GM18867 (cell line): ENCODE measurements around the gene FOXB1.

Source experiments
- ATAC-seq: cut with Tn5 transposase; IDR thresholded peaks from one replicate; pipeline ENCODE4 v1.9.1; 2021; ENCODE audit warnings: mild to moderate bottlenecking, moderate library complexity; ENCODE audit not compliant: unreplicated experiment

Gene FOXB1

DNA sequence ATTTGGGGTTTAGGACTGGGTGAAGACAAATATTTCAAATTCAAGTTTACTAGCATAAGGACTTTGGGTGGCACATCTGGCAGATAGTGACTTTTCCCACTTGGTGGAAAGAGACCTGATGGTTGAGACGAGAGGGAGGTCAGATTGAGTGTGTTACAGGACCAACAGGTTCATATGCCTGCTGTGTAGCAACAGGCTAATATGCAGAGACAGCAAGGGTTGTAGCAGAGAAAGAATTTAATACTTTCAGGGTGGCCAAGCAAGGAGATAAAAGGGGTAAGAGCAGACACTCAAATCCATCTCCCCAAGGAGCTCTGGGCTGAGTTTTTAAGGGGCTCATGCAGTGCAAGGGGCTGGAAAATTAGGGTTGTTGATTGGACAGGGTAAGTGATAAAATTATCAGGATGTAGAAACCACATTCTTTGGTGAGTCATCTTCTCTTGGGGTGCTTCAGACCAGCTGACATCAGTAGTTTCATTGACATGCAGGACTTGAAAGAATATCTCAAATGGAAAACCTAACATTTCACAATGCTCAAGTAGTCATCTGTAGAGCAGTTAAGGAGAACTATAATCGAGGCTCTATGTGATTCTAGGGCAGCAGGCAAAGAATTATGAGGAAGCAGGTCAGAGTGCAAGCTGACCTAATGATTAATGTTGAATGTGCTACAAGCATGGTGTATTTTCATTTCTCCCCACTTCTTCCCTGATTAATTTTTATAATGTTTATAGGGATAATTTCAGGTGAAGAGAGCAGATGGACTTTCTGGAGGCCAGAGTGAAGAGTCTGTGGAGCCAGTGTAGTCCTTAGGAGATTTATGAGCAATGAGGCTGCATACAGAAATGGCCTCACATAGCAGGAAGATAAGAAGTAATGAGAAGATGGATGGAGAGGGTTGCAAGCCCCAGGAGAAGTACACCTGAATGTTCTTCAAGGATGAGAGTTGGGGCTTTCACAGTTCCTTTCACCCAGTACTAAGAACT lies 13.7 kb downstream of the FOXB1 start:
- no peak for ATAC-seq

DNA sequence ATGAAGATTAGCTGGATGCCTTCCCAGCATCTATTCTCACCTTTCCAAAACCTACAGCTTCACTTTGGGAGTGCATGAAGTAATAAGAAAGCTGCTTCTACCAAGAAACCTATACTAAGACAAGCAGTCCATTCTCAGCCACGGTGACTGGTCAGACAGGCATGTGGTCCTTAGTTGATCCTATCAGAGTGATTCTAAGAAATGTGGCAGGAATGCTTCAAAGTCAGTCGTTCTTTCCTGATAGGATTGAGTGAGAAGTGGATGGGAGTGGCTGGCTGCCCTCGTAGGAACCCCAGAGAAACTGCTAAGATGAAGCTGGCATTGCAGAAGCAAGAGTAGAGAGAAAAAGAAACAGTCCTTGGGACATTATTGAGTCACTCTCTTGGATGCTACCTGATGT lies 16.6 kb downstream of the FOXB1 start:
- ATAC-seq = no peak

DNA sequence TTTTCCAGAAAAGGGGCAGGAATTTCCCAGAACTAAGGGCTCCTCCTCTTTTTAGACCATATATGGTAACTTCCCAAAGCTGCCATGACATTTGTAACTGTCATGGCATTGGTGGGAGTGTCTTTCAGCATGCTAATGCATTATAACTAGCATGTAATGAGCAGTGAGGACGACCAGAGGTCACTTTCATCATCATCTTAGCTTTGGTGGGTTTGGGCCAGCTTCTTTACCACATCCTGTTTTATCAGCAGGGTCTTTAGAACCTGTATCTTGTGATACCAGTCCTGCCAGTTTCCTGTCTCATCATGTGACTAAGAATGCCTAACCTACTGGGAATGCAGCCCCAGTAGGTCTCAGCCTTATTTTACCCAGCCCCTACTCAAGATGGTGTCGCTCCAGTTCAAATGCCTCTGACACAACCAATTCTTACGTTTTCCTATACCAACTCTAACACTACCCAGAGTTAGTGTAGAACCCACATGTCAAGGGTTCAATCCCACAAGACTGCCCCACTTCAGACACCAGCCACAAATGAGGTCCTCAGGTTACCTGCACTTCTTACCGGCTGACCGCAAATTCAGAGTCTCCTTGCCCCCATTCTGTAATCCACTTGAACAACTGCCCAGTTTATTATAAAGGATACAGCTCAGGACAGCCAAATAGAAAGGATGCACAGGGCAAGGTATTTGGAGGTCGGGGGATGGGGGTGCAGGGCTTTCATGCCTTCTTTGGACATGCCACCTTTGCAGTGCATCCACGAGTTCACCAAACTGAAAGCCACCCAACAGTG lies 17.7 kb downstream of the FOXB1 start:
- no peak for ATAC-seq

DNA sequence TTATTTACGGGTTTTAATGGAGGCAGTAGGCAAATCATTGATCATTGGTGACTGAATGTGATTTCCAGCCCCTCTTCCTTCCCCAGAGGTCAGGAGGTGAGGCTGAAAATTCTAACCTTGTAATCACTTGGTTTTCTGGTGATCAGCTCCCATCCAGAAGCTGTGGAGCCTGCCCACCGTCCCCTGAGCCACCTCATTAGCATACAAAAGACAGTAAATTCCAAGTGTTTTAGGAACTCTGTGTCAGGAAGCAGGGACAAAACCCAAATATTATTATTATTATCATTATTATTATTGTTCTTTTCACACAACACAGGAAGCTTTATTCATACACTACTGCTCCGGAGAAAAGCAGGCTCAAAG lies 18.2 kb downstream of the FOXB1 start:
- ATAC-seq = no peak

DNA sequence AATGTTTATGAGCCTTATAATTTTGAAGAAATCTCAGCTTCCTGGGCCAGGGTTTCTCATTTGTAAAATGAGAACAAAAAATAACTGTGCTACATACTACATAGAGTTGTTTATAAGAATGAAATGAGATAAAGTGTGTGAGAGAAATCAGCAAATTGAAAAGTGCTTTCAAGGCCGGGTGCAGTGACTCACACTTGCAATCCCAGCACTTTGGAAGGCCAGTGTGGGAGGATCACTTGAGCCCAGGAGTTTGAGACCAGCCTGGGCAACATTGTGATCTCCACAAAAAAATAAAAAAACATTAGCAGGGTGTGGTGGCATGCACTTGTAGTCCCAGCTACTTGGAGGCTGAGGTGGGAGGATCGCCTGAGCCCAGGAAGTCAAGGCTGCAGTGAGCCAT lies 22.4 kb downstream of the FOXB1 start:
- no peak for ATAC-seq

DNA sequence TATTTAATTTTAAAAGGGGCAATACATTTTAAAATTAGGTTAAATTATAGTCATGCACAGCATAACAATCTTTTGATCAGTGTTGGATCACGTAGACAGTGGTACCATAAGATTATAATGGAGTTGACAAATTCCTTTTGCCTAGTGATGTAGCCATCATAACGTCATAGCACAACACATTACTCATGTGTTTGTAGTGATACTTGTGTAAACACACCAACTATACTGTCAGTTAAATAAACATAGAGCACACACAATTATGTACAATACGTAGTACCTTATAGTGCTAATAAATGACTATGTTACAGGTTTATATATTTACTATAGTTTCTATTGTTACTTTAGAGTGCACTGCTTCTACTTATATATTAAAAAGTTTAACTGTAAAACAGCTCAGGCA lies 31.2 kb downstream of the FOXB1 start:
- ATAC-seq = no peak

DNA sequence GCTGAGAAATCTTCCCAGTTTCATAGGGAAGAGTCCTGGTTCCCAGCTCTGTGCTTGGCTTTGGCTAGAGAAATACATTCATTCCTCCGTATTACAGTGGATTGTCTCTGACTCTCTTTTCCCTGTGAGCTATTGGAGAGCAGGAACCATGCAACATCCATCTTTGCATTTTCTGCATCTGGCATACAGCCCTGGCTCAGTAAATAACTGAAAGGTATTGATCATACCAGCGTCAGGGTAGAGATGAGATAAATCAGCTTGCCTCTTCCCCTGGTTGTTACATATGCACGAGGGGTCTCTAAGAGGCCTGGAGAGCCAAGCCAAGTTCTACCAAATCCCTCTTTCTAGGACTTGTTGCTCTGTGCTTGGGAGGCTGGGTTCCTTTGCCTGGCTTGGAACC lies 35.2 kb downstream of the FOXB1 start:
- no peak for ATAC-seq

DNA sequence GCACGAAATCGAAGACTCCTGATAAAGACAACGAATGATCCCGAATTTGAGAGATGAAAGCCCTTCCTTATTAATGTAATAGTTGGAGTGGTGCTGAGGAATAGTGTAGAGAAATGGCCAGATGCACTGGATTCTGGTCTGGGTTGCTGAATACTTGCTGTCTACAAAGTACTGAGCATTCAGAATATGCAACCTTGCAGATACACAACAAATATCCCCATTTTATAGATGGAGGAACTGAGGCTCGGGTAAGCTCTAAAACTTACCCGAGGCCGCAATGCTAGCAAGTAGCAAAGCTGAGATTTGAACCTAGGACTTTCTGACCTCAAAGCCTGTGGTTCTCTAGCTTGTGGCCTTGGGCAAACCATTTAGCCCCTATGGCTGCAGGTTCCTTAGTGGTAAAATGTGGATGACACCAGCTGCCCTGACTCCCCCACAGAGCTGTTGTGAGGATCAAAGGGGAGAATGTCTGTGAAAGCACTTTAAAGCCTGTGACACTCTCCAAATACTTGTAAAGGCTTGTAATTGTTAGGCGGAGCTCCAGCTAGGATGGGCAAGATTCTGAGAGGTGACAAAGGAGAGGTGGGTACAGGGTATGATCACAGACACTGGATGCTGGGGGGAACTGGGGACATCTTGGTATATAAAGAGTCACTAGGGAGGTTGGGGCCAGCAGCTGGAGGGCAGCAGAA lies 39.8 kb downstream of the FOXB1 start:
- ATAC-seq = no peak

DNA sequence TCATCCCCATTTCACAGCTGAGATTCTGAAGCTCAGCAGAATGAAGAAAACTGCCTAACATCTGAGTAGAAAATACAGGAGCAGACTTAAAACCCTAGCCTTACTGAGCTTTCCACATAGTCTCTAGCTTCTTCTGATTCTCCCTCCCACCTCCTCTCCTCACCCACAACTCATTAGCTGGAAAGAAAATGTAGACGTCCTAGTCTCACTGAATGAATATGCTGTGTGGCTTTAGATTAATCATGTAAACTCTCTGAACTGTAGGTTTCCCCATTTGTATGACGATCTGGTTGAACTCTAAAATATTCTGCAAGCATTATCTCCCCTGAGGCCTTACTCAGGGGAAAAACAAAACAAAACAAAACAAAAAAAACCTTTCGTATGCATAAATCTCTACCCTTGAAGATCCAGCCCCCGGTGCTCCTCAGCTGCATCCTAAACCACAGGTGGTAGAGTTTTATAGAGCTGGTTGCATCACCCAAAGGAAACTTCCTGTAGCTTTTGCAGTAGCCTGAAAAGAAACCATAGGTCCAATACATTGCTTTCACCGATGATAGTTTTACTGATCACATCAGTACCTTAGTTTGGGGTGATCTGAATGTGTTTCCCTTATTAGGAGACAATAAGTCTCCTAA lies 40.6 kb downstream of the FOXB1 start:
- no peak for ATAC-seq

DNA sequence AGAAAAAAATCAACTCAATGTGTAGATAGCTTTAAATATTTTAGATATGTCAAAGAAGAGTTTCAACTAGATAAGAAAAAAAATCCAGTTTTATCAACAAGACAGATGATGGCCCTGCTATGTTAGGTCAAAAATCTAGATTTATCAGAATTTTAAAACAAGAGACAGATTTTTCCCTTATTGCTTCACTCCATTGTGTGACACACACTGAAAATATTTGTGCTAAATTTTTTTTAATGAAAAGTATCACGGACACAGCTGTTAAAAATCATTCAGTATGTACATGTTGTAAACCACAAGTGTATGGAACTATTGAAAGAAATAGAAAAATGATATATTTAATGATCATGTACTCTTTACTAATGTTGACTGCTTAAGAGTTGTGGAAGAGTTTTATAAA lies 43.6 kb downstream of the FOXB1 start:
- no peak for ATAC-seq

DNA sequence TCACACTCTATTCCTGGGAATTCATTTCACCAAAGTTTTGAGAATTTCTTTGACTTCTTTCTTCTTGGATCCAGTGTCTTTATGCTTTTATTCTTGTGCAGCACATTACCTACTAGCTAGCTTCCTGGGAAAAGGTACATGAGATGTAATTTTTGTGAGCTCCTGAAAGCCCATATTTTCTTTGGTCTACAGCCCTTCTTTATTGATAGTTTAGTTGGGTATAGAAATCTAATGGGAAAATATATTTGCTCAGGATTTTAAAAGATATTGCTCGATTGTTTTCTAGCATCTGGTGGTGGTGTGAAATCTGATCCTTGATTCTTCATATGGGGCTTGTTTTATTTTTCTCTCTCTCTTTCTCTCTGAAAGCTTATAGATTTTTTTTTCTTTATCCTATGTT lies 45.8 kb downstream of the FOXB1 start:
- no peak for ATAC-seq

DNA sequence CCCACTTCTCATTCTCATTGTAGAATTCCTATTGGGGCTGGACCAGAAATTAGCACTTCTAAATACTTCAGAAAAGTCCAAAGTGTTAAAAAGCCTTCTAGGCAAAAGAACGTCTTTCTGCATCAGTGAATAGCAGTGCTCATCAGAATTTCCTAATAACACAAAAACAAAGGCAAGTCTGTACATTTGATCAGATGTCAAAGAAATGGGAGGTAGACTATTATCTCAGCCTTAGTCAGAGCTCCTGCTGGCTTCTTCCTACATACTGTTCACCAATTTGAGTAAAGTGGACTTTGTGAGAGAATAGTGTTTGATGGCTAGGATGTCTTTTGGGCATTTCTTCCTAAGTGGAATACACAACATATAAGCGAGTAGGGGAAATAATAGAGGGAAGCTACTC lies 48.7 kb downstream of the FOXB1 start:
- no peak for ATAC-seq

DNA sequence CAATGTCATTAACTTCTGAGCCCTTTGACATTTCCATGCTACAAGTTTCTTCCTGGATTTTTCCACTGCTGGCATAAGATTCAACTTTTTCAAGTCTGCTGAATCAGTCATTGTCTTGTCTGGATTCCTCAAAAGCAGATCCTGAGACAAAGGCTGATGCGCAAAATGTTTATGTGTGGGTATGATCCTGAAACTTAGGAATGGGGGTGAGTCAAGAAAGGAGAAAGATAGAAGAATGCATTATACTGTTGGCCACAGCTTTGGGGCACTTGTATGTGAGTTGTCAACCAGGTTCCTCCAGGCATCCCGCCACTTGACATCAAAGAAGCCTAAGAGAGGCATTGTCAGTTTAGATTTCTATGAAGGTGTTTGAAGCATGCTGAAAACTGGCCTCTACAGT lies 50.4 kb downstream of the FOXB1 start:
- no peak for ATAC-seq
